Neural cell (in vitro differentiated cells): ENCODE data around the gene SLC12A8.

ENCODE experiments used
- EP300 ChIP-seq: fragments of 450-650 bp; conservative IDR thresholded peaks from 2 replicates; pipeline ENCODE4 v1.6.1; 2014; ENCODE audit warnings: antibody characterized with exemption, mild to moderate bottlenecking, moderate library complexity; ENCODE audit not compliant: poor library complexity, severe bottlenecking
- EZH2 ChIP-seq: fragments of 200-600, 300-800 bp; shearing (Covaris generic), sonication (generic); IDR thresholded peaks from 2 replicates; pipeline ENCODE4 v1.6.1; 2014; ENCODE audit warnings: antibody characterized with exemption, low read length, borderline replicate concordance, mild to moderate bottlenecking; ENCODE audit not compliant: insufficient read depth, poor library complexity, severe bottlenecking
- POLR2AphosphoS5 ChIP-seq: IDR thresholded peaks from 2 replicates; pipeline ENCODE4 v1.6.1; 2012
- RAD21 ChIP-seq: fragments of 450-650 bp; conservative IDR thresholded peaks from 2 replicates; pipeline ENCODE4 v1.6.1; 2014; ENCODE audit warnings: antibody characterized with exemption, mild to moderate bottlenecking, moderate library complexity
- SMC3 ChIP-seq: fragments of 450-650 bp; conservative IDR thresholded peaks from 2 replicates; pipeline ENCODE4 v1.6.1; 2014; ENCODE audit warnings: antibody characterized with exemption, mild to moderate bottlenecking, moderate library complexity; ENCODE audit not compliant: poor library complexity
- TAF1 ChIP-seq: IDR thresholded peaks from 2 replicates; pipeline ENCODE4 v1.6.1; 2012; ENCODE audit warnings: low read depth
- TF ChIP-seq, protein P1 (sequence below): fragments of 450-650 bp; IDR thresholded peaks from 2 replicates; pipeline ENCODE4 v1.5.1; 2014; ENCODE audit warnings: antibody characterized with exemption, mild to moderate bottlenecking, moderate library complexity; ENCODE audit not compliant: poor library complexity, severe bottlenecking
- TF ChIP-seq, protein P2 (sequence below): IDR thresholded peaks from 2 replicates; pipeline ENCODE4 v1.6.1; 2012; ENCODE audit warnings: borderline replicate concordance

DNA sequence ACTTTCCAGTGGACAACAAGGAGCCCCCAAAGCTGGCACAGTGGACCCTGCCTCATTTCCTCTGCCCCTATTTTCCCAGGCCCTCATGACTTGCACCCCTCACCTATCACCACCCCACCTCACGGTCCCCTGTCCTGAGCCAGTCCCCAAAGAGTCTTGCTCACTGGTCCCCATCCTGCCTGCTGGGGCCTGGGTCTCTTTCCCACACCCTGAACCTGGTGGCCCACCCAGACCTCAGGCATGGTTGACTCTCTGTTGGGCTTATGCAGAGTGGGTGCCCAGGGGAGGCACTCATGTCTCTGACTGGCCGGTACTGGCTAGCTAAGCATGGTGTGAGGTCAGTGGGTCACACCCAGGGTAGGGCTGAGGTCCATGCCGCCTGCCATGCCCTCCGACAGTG is 73.2 kb downstream of the SLC12A8 start:
- TF ChIP-seq, protein P1, sequence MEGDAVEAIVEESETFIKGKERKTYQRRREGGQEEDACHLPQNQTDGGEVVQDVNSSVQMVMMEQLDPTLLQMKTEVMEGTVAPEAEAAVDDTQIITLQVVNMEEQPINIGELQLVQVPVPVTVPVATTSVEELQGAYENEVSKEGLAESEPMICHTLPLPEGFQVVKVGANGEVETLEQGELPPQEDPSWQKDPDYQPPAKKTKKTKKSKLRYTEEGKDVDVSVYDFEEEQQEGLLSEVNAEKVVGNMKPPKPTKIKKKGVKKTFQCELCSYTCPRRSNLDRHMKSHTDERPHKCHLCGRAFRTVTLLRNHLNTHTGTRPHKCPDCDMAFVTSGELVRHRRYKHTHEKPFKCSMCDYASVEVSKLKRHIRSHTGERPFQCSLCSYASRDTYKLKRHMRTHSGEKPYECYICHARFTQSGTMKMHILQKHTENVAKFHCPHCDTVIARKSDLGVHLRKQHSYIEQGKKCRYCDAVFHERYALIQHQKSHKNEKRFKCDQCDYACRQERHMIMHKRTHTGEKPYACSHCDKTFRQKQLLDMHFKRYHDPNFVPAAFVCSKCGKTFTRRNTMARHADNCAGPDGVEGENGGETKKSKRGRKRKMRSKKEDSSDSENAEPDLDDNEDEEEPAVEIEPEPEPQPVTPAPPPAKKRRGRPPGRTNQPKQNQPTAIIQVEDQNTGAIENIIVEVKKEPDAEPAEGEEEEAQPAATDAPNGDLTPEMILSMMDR = no peak
- TF ChIP-seq POLR2AphosphoS5 (no peak), EP300 (no peak), TAF1 (no peak), RAD21 (no peak), EZH2 (no peak), SMC3 (no peak)
- TF ChIP-seq, protein P2, sequence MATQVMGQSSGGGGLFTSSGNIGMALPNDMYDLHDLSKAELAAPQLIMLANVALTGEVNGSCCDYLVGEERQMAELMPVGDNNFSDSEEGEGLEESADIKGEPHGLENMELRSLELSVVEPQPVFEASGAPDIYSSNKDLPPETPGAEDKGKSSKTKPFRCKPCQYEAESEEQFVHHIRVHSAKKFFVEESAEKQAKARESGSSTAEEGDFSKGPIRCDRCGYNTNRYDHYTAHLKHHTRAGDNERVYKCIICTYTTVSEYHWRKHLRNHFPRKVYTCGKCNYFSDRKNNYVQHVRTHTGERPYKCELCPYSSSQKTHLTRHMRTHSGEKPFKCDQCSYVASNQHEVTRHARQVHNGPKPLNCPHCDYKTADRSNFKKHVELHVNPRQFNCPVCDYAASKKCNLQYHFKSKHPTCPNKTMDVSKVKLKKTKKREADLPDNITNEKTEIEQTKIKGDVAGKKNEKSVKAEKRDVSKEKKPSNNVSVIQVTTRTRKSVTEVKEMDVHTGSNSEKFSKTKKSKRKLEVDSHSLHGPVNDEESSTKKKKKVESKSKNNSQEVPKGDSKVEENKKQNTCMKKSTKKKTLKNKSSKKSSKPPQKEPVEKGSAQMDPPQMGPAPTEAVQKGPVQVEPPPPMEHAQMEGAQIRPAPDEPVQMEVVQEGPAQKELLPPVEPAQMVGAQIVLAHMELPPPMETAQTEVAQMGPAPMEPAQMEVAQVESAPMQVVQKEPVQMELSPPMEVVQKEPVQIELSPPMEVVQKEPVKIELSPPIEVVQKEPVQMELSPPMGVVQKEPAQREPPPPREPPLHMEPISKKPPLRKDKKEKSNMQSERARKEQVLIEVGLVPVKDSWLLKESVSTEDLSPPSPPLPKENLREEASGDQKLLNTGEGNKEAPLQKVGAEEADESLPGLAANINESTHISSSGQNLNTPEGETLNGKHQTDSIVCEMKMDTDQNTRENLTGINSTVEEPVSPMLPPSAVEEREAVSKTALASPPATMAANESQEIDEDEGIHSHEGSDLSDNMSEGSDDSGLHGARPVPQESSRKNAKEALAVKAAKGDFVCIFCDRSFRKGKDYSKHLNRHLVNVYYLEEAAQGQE = no peak
